Measurements from ENCODE around the gene PPL. TPM values are rescaled to one million over a fixed set of nuclear protein-coding genes. Genes with fewer than 3 reads are reported as not detected.

The PPL gene
- total RNA-seq, 4 donors from 2014 or later = 52.2 to 246 (median 200) TPM

GRCh38 chr16:4837733-4838501 is 99.0 kb downstream of the PPL start:
- no peaks in the 10 kb centered on the region for H3K4me1 ChIP-seq
- no peak overlapping the region for H3K27ac ChIP-seq
- H3K27me3 ChIP-seq = no peaks in the 10 kb centered on the region
- no peak overlapping the region for H3K4me3 ChIP-seq
- H3K36me3 ChIP-seq = peaks cover 2 to 96% (median 19%) of the 10 kb centered on the region in 3 donors
- H3K9me3 ChIP-seq = no peaks in the 10 kb centered on the region
- TF ChIP-seq, protein P1, sequence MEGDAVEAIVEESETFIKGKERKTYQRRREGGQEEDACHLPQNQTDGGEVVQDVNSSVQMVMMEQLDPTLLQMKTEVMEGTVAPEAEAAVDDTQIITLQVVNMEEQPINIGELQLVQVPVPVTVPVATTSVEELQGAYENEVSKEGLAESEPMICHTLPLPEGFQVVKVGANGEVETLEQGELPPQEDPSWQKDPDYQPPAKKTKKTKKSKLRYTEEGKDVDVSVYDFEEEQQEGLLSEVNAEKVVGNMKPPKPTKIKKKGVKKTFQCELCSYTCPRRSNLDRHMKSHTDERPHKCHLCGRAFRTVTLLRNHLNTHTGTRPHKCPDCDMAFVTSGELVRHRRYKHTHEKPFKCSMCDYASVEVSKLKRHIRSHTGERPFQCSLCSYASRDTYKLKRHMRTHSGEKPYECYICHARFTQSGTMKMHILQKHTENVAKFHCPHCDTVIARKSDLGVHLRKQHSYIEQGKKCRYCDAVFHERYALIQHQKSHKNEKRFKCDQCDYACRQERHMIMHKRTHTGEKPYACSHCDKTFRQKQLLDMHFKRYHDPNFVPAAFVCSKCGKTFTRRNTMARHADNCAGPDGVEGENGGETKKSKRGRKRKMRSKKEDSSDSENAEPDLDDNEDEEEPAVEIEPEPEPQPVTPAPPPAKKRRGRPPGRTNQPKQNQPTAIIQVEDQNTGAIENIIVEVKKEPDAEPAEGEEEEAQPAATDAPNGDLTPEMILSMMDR (IDR thresholded peaks at IDR 0.05) = no peak
- TF ChIP-seq POLR2A (IDR thresholded peaks at IDR 0.05) (no peak), EP300 (IDR thresholded peaks at IDR 0.05) (no peak)
- WGBS, 2 donors = 87 to 92% methylated on average over 13 of the region's 13 CpGs
- no peak for DNase-seq (ENCODE audit: low spot score in 2 of 2)

GRCh38 chr16:4836727-4837126 is 100.2 kb downstream of the PPL start:
- H3K27me3 ChIP-seq = no peaks in the 10 kb centered on the region
- DNase-seq (ENCODE audit: low spot score in 2 of 2) = no peak
- whole genome bisulfite sequencing, 2 donors = 88 to 93% methylated on average over 2 of the region's 2 CpGs
- H3K27ac ChIP-seq = no peak overlapping the region
- TF ChIP-seq EP300 (IDR thresholded peaks at IDR 0.05) = no peak
- TF ChIP-seq, protein P1 (IDR thresholded peaks at IDR 0.05) = no peak
- TF ChIP-seq POLR2A (IDR thresholded peaks at IDR 0.05) = no peak
- peaks cover 2 to 96% (median 24%) of the 10 kb centered on the region in 3 donors for H3K36me3 ChIP-seq
- no peaks in the 10 kb centered on the region for H3K9me3 ChIP-seq
- H3K4me1 ChIP-seq = no peaks in the 10 kb centered on the region
- H3K4me3 ChIP-seq = no peak overlapping the region

DNA sequence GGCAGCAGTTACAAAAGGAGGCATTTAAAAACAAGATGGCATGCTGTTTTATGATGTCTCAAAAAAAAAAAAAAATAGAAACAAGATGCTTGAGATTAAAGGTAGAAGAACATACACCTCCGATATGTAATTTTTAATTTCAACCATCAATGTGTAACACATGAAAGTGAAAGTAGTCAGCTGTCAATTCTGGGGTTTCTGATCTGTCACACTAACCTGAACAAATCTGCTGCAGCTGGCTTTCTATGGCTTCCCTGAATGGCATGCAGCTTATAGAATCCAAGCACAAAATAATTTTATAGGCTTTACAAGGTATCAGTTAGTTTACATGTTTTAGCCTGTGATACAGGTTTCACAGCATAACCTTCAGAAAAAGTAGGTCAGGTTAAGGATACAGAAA is 103.4 kb downstream of the PPL start:
- DNase-seq (ENCODE audit: low spot score in 2 of 2) = no peak
- H3K36me3 ChIP-seq = peaks cover 0 to 97% (median 37%) of the 10 kb centered on the region in 3 donors
- H3K27me3 ChIP-seq = no peaks in the 10 kb centered on the region
- H3K9me3 ChIP-seq = no peaks in the 10 kb centered on the region
- 89 to 97% methylated on average over 1 of the region's 1 CpG for WGBS, 2 donors
- H3K4me3 ChIP-seq = no peak overlapping the region
- no peak overlapping the region for H3K27ac ChIP-seq
- H3K4me1 ChIP-seq = no peaks in the 10 kb centered on the region
- TF ChIP-seq, protein P1 (IDR thresholded peaks at IDR 0.05) = no peak
- TF ChIP-seq EP300 (IDR thresholded peaks at IDR 0.05) (no peak), POLR2A (IDR thresholded peaks at IDR 0.05) (no peak)

DNA sequence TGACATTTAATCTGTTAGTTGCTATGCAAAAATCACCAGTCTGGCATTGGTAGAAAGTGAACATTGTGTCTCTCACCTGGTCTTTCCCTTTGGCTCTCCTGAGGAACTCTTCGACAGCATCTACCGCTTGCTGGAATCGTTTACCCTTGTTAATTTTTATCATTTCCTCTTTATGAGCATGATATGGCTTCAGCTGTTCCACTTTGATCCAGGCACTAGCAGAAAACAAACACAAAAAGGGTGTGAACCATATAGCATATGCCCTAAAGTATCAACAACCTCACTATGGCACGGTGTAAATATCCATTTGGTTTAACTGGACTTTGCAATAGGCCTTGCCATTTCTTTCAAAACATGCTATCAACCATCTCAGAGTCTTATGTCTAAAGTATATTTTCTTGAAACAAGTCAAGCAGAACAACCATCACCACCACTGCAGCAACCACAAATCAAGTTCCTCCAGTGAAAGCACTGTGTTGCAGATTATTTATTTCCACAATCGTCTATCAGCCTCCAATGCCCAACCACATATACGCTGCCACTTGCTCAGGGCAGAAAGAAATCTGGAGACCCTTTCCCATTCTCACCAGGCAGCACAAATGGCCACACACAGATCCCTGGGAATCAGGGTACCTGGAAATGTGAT is 104.1 kb downstream of the PPL start:
- H3K9me3 ChIP-seq = no peaks in the 10 kb centered on the region
- no peaks in the 10 kb centered on the region for H3K27me3 ChIP-seq
- DNase-seq (ENCODE audit: low spot score in 2 of 2) = no peak
- H3K4me1 ChIP-seq = no peaks in the 10 kb centered on the region
- WGBS, 2 donors = 90% methylated on average over 6 of the region's 6 CpGs
- H3K4me3 ChIP-seq = no peak overlapping the region
- TF ChIP-seq, protein P1 (IDR thresholded peaks at IDR 0.05) = no peak
- TF ChIP-seq EP300 (IDR thresholded peaks at IDR 0.05) = no peak
- no peak overlapping the region for H3K27ac ChIP-seq
- H3K36me3 ChIP-seq = peaks cover 0 to 97% (median 37%) of the 10 kb centered on the region in 3 donors

Other genes starting within 250 kb of the PPL start
- gene NUDT16L1, start 243.6 kb downstream of the PPL start, total RNA-seq = 10 to 100 TPM; 30.3 to 63.7 (median 48.5) TPM
- 10 to 100 TPM; 29.3 to 58.8 (median 51.8) TPM for gene ANKS3, start 202.9 kb downstream of the PPL start, total RNA-seq
- 10 to 100 TPM in 1 of 4 donors, 1 to 10 TPM in 1, under 1 TPM in 2; 0.21 to 15.3 (median 0.74) TPM for gene DNAAF8, start 202.6 kb downstream of the PPL start, total RNA-seq
- 10 to 100 TPM; 20.3 to 43.2 (median 34.4) TPM for gene ZNF500, start 170.0 kb downstream of the PPL start, total RNA-seq
- gene SEPTIN12, start 148.8 kb downstream of the PPL start, total RNA-seq = not detected
- not detected for gene SMIM22, start 141.8 kb downstream of the PPL start, total RNA-seq
- 10 to 100 TPM; 10.5 to 28.5 (median 16.8) TPM for gene ROGDI, start 134.5 kb downstream of the PPL start, total RNA-seq
- gene GLYR1, start 89.9 kb downstream of the PPL start, total RNA-seq = 10 to 100 TPM; 42.0 to 59.4 (median 50.9) TPM
- 10 to 100 TPM; 24.5 to 47.4 (median 29.2) TPM for gene UBN1, start 89.7 kb downstream of the PPL start, total RNA-seq
- gene SEC14L5, start 21.2 kb upstream of the PPL start, total RNA-seq = 10 to 100 TPM; 12.0 to 29.0 (median 13.6) TPM
- 100 to 1,000 TPM in 1 of 4 donors, 10 to 100 TPM in 3; 37.5 to 104 (median 43.8) TPM for gene NAGPA, start 96.8 kb upstream of the PPL start, total RNA-seq
- 10 to 100 TPM in 3 of 4 donors, 1 to 10 TPM in 1; 6.3 to 39.0 (median 17.8) TPM for gene C16orf89, start 128.8 kb upstream of the PPL start, total RNA-seq
- gene ALG1, start 134.7 kb upstream of the PPL start, total RNA-seq = 10 to 100 TPM; 15.9 to 25.5 (median 22.9) TPM
- 10 to 100 TPM in 1 of 4 donors, 1 to 10 TPM in 3; 4.8 to 10.8 (median 7.9) TPM for gene EEF2KMT, start 160.6 kb upstream of the PPL start, total RNA-seq

Measured in tibial nerve (tissue), 4 donors.